IMR-90 (cell line): Measurements from ENCODE around the gene PRR19. TPM values are rescaled to one million over a fixed set of nuclear protein-coding genes. Genes with fewer than 3 reads are reported as not detected.

Experiments
- ATAC-seq: fragments of 200-7000 bp; cut with Tn5 transposase; 2 replicates; pipeline ENCODE4 v1.9.1; 2020; ENCODE audit warnings: low read depth, mild to moderate bottlenecking, moderate library complexity
- BruUV-seq: library from RNA; stranded (reverse); fragments of 400-500 nt; replicated peaks from 2 replicates; lab custom pipeline; 2021; lab: Mats Ljungman, UMichigan
- CTCF ChIA-PET: fragments of 300-600 bp; formaldehyde crosslinking; extraction: SDS; loops from one replicate; lab custom pipeline; 2021; ENCODE audit warnings: antibody characterized with exemption; lab: Yijun Ruan, JAX
- POLR2A ChIA-PET: fragments of 300-600 bp; sonication (Branson Sonifier 250); formaldehyde crosslinking; loops from one replicate; lab custom pipeline; 2022; ENCODE audit warnings: antibody characterized with exemption; ENCODE audit not compliant: unreplicated experiment; lab: Charles Lee
- DNase-seq: peaks from one replicate; pipeline ENCODE4 v3.0.0; 2013
- H2AFZ ChIP-seq: replicated peaks from 2 replicates; pipeline ENCODE3; 2013; ENCODE audit warnings: low read length, mild to moderate bottlenecking; ENCODE audit not compliant: poor library complexity
- H2AK5ac ChIP-seq: 2 replicates; pipeline ENCODE4 v1.6.1; 2013; ENCODE audit warnings: low read depth, low read length, inconsistent platforms
- H2AK9ac ChIP-seq: replicated peaks from 2 replicates; pipeline ENCODE3; 2013; ENCODE audit warnings: mild to moderate bottlenecking, low read depth, low read length, moderate library complexity; ENCODE audit not compliant: poor library complexity
- H2BK120ac ChIP-seq: 2 replicates; pipeline ENCODE4 v1.6.1; 2013; ENCODE audit warnings: low read depth, low read length, inconsistent platforms
- H2BK15ac ChIP-seq: 3 replicates; pipeline ENCODE4 v1.6.1; 2013; ENCODE audit warnings: low read depth, low read length, inconsistent platforms
- H2BK20ac ChIP-seq: 2 replicates; pipeline ENCODE4 v1.6.1; 2013; ENCODE audit warnings: low read depth, mild to moderate bottlenecking, inconsistent platforms, low read length, moderate library complexity
- H2BK5ac ChIP-seq: 2 replicates; pipeline ENCODE4 v1.6.1; 2013; ENCODE audit warnings: mild to moderate bottlenecking, low read depth, low read length, inconsistent platforms; ENCODE audit not compliant: poor library complexity, severe bottlenecking
- H3K14ac ChIP-seq: replicated peaks from 2 replicates; pipeline ENCODE4 v1.6.1; 2013; ENCODE audit warnings: low read depth, low read length, inconsistent platforms
- H3K18ac ChIP-seq: 2 replicates; pipeline ENCODE4 v1.6.1; 2013; ENCODE audit warnings: low read depth, low read length, control low read depth
- H3K23ac ChIP-seq: 2 replicates; pipeline ENCODE4 v1.6.1; 2013; ENCODE audit warnings: low read depth, low read length, inconsistent platforms
- H3K27ac ChIP-seq: 2 replicates; pipeline ENCODE4 v1.5.1; 2013; ENCODE audit warnings: mild to moderate bottlenecking, control low read depth, low read length; ENCODE audit not compliant: insufficient read depth
- H3K27me3 ChIP-seq: 2 replicates; pipeline ENCODE4 v1.6.1; 2013; ENCODE audit warnings: low read length; ENCODE audit not compliant: control insufficient read depth, insufficient read depth
- H3K36me3 ChIP-seq: 2 replicates; pipeline ENCODE4 v1.6.1; 2013; ENCODE audit warnings: low read length, mixed read lengths; ENCODE audit not compliant: control insufficient read depth, insufficient read depth
- H3K4ac ChIP-seq: 2 replicates; pipeline ENCODE4 v1.6.1; 2013; ENCODE audit warnings: low read depth, low read length, inconsistent platforms
- H3K4me1 ChIP-seq: 2 replicates; pipeline ENCODE4 v1.6.1; 2013; ENCODE audit warnings: low read length, mixed read lengths; ENCODE audit not compliant: control insufficient read depth, insufficient read depth
- H3K4me2 ChIP-seq: 2 replicates; pipeline ENCODE4 v1.6.1; 2013; ENCODE audit warnings: low read depth, mild to moderate bottlenecking, control low read depth, low read length, moderate library complexity
- H3K4me3 ChIP-seq: 2 replicates; pipeline ENCODE4 v1.5.1; 2013; ENCODE audit warnings: low read depth, mild to moderate bottlenecking, control low read depth, low read length, moderate library complexity; ENCODE audit not compliant: insufficient read depth
- H3K56ac ChIP-seq: 2 replicates; pipeline ENCODE4 v1.6.1; 2013; ENCODE audit warnings: low read length, inconsistent platforms; ENCODE audit not compliant: insufficient read depth; ENCODE audit errors: extremely low read depth
- H3K79me1 ChIP-seq, 2 experiments: 2 replicates each; pipeline ENCODE4 v1.6.1; 2013; ENCODE audit warnings: low read length in 2 of 2, inconsistent platforms in 1 of 2, low read depth in 1 of 2
- H3K9ac ChIP-seq: 2 replicates; pipeline ENCODE4 v1.6.1; 2013; ENCODE audit warnings: low read depth, low read length, control low read depth
- H3K9me1 ChIP-seq: 2 replicates; pipeline ENCODE4 v1.6.1; 2013; ENCODE audit warnings: low read length, inconsistent platforms; ENCODE audit not compliant: insufficient read depth
- H3K9me3 ChIP-seq: 2 replicates; pipeline ENCODE4 v1.6.1; 2013; ENCODE audit warnings: low read length; ENCODE audit not compliant: control insufficient read depth, insufficient read depth
- H4K20me1 ChIP-seq: 2 replicates; pipeline ENCODE4 v1.6.1; 2013; ENCODE audit warnings: low read length, inconsistent platforms; ENCODE audit not compliant: insufficient read depth
- H4K5ac ChIP-seq: 2 replicates; pipeline ENCODE4 v1.6.1; 2013; ENCODE audit warnings: mild to moderate bottlenecking, low read depth, low read length, control low read depth
- H4K8ac ChIP-seq, 2 experiments: 2 replicates each; pipeline ENCODE4 v1.6.1; 2013; ENCODE audit warnings: low read depth in 2 of 2, low read length in 2 of 2, control low read depth in 1 of 2, inconsistent platforms in 1 of 2
- H4K91ac ChIP-seq: 2 replicates; pipeline ENCODE4 v1.6.1; 2013; ENCODE audit warnings: low read depth, low read length, inconsistent platforms; ENCODE audit not compliant: insufficient read depth
- CEBPB ChIP-seq: IDR thresholded peaks from 2 replicates; pipeline ENCODE4 v1.6.1; 2012; ENCODE audit warnings: low read depth, low read length, improper control_type of control experiment
- CHD1 ChIP-seq: IDR thresholded peaks from 2 replicates; pipeline ENCODE4 v1.6.1; 2012; ENCODE audit warnings: low read depth, low read length, improper control_type of control experiment
- FOS ChIP-seq: fragments of 150-350 bp; IDR thresholded peaks from 2 replicates; pipeline ENCODE4 v1.6.1; 2016; ENCODE audit warnings: low read depth, low read length
- MAFK ChIP-seq: IDR thresholded peaks from 2 replicates; pipeline ENCODE4 v1.6.1; 2012; ENCODE audit warnings: low read depth, low read length, improper control_type of control experiment
- MAZ ChIP-seq: IDR thresholded peaks from 2 replicates; pipeline ENCODE4 v1.6.1; 2012; ENCODE audit warnings: low read depth, mild to moderate bottlenecking, low read length, improper control_type of control experiment, moderate library complexity, borderline replicate concordance
- MXI1 ChIP-seq: IDR thresholded peaks from 2 replicates; pipeline ENCODE4 v1.6.1; 2012; ENCODE audit warnings: low read depth, mild to moderate bottlenecking, low read length, moderate library complexity, borderline replicate concordance
- POLR2A ChIP-seq: IDR thresholded peaks from 2 replicates; pipeline ENCODE4 v1.6.1; 2012; ENCODE audit warnings: mild to moderate bottlenecking, low read depth, low read length
- RAD21 ChIP-seq: IDR thresholded peaks from 2 replicates; pipeline ENCODE4 v1.6.1; 2012; ENCODE audit warnings: low read length, improper control_type of control experiment
- RCOR1 ChIP-seq: IDR thresholded peaks from 2 replicates; pipeline ENCODE4 v1.6.1; 2012; ENCODE audit warnings: mild to moderate bottlenecking, low read length, improper control_type of control experiment; ENCODE audit not compliant: insufficient replicate concordance
- RFX5 ChIP-seq: IDR thresholded peaks from 2 replicates; pipeline ENCODE4 v1.8.0; 2012; ENCODE audit warnings: low read depth, mild to moderate bottlenecking, low read length, moderate library complexity
- SMC3 ChIP-seq: fragments of 150-350 bp; IDR thresholded peaks from 2 replicates; pipeline ENCODE4 v1.6.1; 2016; ENCODE audit warnings: low read depth, mild to moderate bottlenecking, antibody characterized with exemption, low read length, moderate library complexity
- WGBS, 2 experiments: methylation state at CpG; one replicate each; pipeline versions ENCODE4 v1.1.5 to v1.1.7; 2013; ENCODE audit warnings: missing lambda C conversion rate in 2 of 2; ENCODE audit not compliant: insufficient read length in 1 of 2; ENCODE audit errors: extremely low coverage in 2 of 2; 5-methylcytosine and 5-hydroxymethylcytosine counted together
- dilution Hi-C: fragments of 300-500 bp; cut with HindIII; formaldehyde crosslinking; loops from one replicate; pipeline ENCODE4 v1.14.3; 2018; ENCODE audit warnings: low sequenced_read_pairs; ENCODE audit not compliant: unreplicated experiment
- in situ Hi-C: fragments of 300-500 bp; cut with MboI; formaldehyde crosslinking; loops from 3 replicates; pipeline ENCODE4 v1.14.3; 2019; ENCODE audit warnings: low sequenced_read_pairs, inconsistent platforms, mixed read lengths
- intact Hi-C: fragments of 100-400 bp; cut with micrococcal nuclease; formaldehyde crosslinking; loops from 2 replicates; pipeline ENCODE4 v1.10.0; 2022
- polyA plus RNA-seq, 3 experiments: library from polyadenylated mRNA; depleted of rRNA; stranded (reverse); fragments of >200 nt; gene quantifications; 2 replicates each; pipeline ENCODE4 v1.2.3, GENCODE V29; 2012; ENCODE audit warnings: low replicate concordance in 1 of 3
- total RNA-seq: library from RNA; depleted of rRNA; stranded (reverse); fragments of >200 nt; gene quantifications from 2 replicates; pipeline ENCODE4 v1.2.3, GENCODE V29; 2012
- TF ChIP-seq, protein P1 (sequence below): fragments of 150-350 bp; IDR thresholded peaks from 2 replicates; pipeline ENCODE4 v1.6.1; 2016; ENCODE audit warnings: low read depth, mild to moderate bottlenecking, low read length, moderate library complexity, borderline replicate concordance
- TF ChIP-seq, protein P2 (sequence below): fragments of 150-350 bp; IDR thresholded peaks from 2 replicates; pipeline ENCODE4 v1.6.1; 2017; ENCODE audit warnings: mild to moderate bottlenecking, antibody characterized with exemption, low read length, low read depth

PRR19 gene
- total and polyA plus RNA-seq, 2 of the 4 experiments (the other 2 are of a cell fraction) = 0.36 to 1.6 TPM

DNA sequence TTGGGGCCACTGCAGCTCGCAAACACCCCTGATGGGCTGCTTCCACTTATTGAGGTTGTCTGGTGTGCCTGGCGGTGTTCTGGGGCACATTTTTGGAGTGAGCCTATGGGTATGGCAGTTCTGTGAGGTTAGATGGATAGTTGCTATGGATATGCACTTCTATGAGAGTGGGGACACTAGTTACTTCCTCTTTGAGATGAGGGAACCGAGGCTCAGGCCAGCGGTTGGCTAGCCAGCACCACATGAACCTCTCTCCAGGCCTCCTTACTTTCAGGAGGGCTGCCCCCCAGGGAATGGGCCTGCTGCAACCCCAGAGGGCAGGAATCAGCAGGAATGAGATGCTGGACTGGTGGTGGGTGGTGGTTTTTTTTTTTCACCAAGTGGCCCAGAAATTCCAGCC lies 13.5 kb upstream of the PRR19 start:
- no peak for DNase-seq
- in situ Hi-C loops (no loop called here), intact Hi-C loops (no loop called here), dilution Hi-C loops (no loop called here)
- H3K79me1 ChIP-seq = peaks cover 26 to 37% of the 10 kb centered on the region in 2 experiments
- no peak for TF ChIP-seq RFX5
- TF ChIP-seq CEBPB = no peak
- TF ChIP-seq, protein P1, sequence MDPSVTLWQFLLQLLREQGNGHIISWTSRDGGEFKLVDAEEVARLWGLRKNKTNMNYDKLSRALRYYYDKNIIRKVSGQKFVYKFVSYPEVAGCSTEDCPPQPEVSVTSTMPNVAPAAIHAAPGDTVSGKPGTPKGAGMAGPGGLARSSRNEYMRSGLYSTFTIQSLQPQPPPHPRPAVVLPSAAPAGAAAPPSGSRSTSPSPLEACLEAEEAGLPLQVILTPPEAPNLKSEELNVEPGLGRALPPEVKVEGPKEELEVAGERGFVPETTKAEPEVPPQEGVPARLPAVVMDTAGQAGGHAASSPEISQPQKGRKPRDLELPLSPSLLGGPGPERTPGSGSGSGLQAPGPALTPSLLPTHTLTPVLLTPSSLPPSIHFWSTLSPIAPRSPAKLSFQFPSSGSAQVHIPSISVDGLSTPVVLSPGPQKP = no peak
- no peak for TF ChIP-seq MXI1
- no peak for TF ChIP-seq CHD1
- TF ChIP-seq POLR2A = no peak
- TF ChIP-seq RCOR1 = no peak
- TF ChIP-seq SMC3 = no peak
- TF ChIP-seq, protein P2, sequence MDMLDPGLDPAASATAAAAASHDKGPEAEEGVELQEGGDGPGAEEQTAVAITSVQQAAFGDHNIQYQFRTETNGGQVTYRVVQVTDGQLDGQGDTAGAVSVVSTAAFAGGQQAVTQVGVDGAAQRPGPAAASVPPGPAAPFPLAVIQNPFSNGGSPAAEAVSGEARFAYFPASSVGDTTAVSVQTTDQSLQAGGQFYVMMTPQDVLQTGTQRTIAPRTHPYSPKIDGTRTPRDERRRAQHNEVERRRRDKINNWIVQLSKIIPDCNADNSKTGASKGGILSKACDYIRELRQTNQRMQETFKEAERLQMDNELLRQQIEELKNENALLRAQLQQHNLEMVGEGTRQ = no peak
- TF ChIP-seq RAD21 = no peak
- TF ChIP-seq FOS = no peak
- TF ChIP-seq MAFK = no peak
- TF ChIP-seq MAZ = no peak
- H3K4me1 ChIP-seq = peaks cover 17% of the 10 kb centered on the region
- no peak overlapping the region for H3K18ac ChIP-seq
- H3K4me2 ChIP-seq = no peak overlapping the region
- H2BK5ac ChIP-seq = no peak overlapping the region
- no peak overlapping the region for H3K14ac ChIP-seq
- CTCF ChIA-PET = no interaction called here
- no peak overlapping the region for H2BK20ac ChIP-seq
- peaks cover 62% of the 10 kb centered on the region for H3K36me3 ChIP-seq
- no peaks in the 10 kb centered on the region for H3K27me3 ChIP-seq
- POLR2A ChIA-PET = interaction anchor here (0.6 kb wide), 1 partner anchor 14 kb away, joined by 3 read pairs; the partner anchor contains the start of gene PAFAH1B3
- no peak overlapping the region for H2BK120ac ChIP-seq
- H4K91ac ChIP-seq = no peak overlapping the region
- H3K27ac ChIP-seq = no peak overlapping the region
- H3K9me3 ChIP-seq = no peaks in the 10 kb centered on the region
- no peak overlapping the region for H2BK15ac ChIP-seq
- no peak overlapping the region for H3K4me3 ChIP-seq
- H4K5ac ChIP-seq = no peak overlapping the region
- no peak overlapping the region for H3K56ac ChIP-seq
- peaks cover 25% of the 10 kb centered on the region for H4K20me1 ChIP-seq
- no peak overlapping the region for H2AK9ac ChIP-seq
- ATAC-seq = no peak
- H3K4ac ChIP-seq = no peak overlapping the region
- BruUV-seq = no TSS peak
- H2AK5ac ChIP-seq = no peak overlapping the region
- WGBS, 2 experiments = no CpG with 5 or more reads among the region's 4 CpGs
- no peak overlapping the region for H4K8ac ChIP-seq
- no peak overlapping the region for H3K23ac ChIP-seq
- peaks cover 7% of the 10 kb centered on the region for H3K9me1 ChIP-seq
- H3K9ac ChIP-seq = no peak overlapping the region
- H2AFZ ChIP-seq = no peak overlapping the region
